HG03469 (cell line): ENCODE results near the gene XIRP2.

Experiments used
- ATAC-seq: cut with Tn5 transposase; IDR thresholded peaks from one replicate; pipeline ENCODE4 v1.9.1; 2021; ENCODE audit warnings: mild to moderate bottlenecking, moderate library complexity, moderate number of reproducible peaks; ENCODE audit not compliant: unreplicated experiment

The XIRP2 gene

GRCh38 chr2:166934817-166935216, 46.5 kb downstream of the XIRP2 start:
- no peak for ATAC-seq

GRCh38 chr2:166942377-166942776, 54.1 kb downstream of the XIRP2 start:
- no peak for ATAC-seq

GRCh38 chr2:166944909-166945308, 56.6 kb downstream of the XIRP2 start:
- no peak for ATAC-seq

GRCh38 chr2:166957686-166958085, 69.4 kb downstream of the XIRP2 start:
- ATAC-seq, result no peak

GRCh38 chr2:166958986-166959481, 70.8 kb downstream of the XIRP2 start:
- ATAC-seq, result no peak

- no peak for ATAC-seq
Observed at GRCh38 chr2:166959556-166959955, 71.3 kb downstream of the XIRP2 start.

GRCh38 chr2:166960702-166961270, 72.5 kb downstream of the XIRP2 start:
- no peak for ATAC-seq

GRCh38 chr2:166961933-166962332, 73.7 kb downstream of the XIRP2 start:
- ATAC-seq, result no peak

- ATAC-seq, result no peak
Observed at GRCh38 chr2:166969486-166969885, 81.2 kb downstream of the XIRP2 start.

GRCh38 chr2:166972002-166972401, 83.7 kb downstream of the XIRP2 start:
- no peak for ATAC-seq

- no peak for ATAC-seq
Observed at GRCh38 chr2:166972418-166972817, 84.1 kb downstream of the XIRP2 start.

GRCh38 chr2:166984188-166984587, 95.9 kb downstream of the XIRP2 start:
- no peak for ATAC-seq

GRCh38 chr2:166984797-166985196, 96.5 kb downstream of the XIRP2 start:
- ATAC-seq, result no peak

- no peak for ATAC-seq
Observed at GRCh38 chr2:166994588-166995336, 106.5 kb downstream of the XIRP2 start.

- ATAC-seq, result no peak
Observed at GRCh38 chr2:166996465-166996864, 108.2 kb downstream of the XIRP2 start.

- ATAC-seq, result no peak
Observed at GRCh38 chr2:167001165-167001564, 112.9 kb downstream of the XIRP2 start.

- no peak for ATAC-seq
Observed at GRCh38 chr2:167005096-167005495, 116.8 kb downstream of the XIRP2 start.

- ATAC-seq, result no peak
Observed at GRCh38 chr2:167013227-167013626, 124.9 kb downstream of the XIRP2 start.

GRCh38 chr2:167015806-167016205, 127.5 kb downstream of the XIRP2 start:
- no peak for ATAC-seq

- ATAC-seq, result no peak
Observed at GRCh38 chr2:167017021-167017420, 128.7 kb downstream of the XIRP2 start.

- no peak for ATAC-seq
Observed at GRCh38 chr2:167018590-167018989, 130.3 kb downstream of the XIRP2 start.

- ATAC-seq, result no peak
Observed at GRCh38 chr2:167028503-167028902, 140.2 kb downstream of the XIRP2 start.
